ENCODE measurements around the gene ITGAV.

- TF ChIP-seq CTCF (IDR thresholded peaks at IDR 0.05), result no peak
- TF ChIP-seq POLR2A (IDR thresholded peaks at IDR 0.05), result no peak
These were observed 45.6 kb upstream of the ITGAV start for GRCh38 chr2:186544255-186544675.
